ENCODE data around the gene APBA2. TPM values are rescaled to one million over a fixed set of nuclear protein-coding genes. Genes with fewer than 3 reads are reported as not detected.

APBA2 gene
- total and polyA plus RNA-seq, 7 donors = 0.46 to 10.7 (median 1.5) TPM

DNA sequence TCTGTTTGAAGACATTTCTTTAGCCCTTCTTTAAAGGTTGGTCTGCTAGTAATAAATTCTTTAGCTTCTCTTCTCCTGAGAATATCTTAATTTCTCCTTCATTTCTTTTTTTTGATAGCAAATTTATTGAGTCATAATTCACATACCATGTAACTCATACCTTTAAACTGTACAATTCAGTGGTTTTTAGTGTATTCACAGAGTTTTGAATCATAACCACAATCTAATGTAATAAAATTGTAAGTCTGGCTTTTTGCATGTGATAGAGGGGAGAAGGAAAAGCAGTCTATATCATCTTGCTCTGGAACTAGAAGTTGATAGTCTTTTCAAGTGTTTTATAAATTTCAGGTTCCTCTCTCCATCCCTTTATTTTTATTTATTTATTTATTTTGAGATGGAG lies 81.3 kb downstream of the APBA2 start:
- no peaks in the 10 kb centered on the region for H3K9me3 ChIP-seq
- DNase-seq = no peak
- H3K36me3 ChIP-seq = no peaks in the 10 kb centered on the region
- TF ChIP-seq, protein P1, sequence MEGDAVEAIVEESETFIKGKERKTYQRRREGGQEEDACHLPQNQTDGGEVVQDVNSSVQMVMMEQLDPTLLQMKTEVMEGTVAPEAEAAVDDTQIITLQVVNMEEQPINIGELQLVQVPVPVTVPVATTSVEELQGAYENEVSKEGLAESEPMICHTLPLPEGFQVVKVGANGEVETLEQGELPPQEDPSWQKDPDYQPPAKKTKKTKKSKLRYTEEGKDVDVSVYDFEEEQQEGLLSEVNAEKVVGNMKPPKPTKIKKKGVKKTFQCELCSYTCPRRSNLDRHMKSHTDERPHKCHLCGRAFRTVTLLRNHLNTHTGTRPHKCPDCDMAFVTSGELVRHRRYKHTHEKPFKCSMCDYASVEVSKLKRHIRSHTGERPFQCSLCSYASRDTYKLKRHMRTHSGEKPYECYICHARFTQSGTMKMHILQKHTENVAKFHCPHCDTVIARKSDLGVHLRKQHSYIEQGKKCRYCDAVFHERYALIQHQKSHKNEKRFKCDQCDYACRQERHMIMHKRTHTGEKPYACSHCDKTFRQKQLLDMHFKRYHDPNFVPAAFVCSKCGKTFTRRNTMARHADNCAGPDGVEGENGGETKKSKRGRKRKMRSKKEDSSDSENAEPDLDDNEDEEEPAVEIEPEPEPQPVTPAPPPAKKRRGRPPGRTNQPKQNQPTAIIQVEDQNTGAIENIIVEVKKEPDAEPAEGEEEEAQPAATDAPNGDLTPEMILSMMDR (IDR thresholded peaks at IDR 0.05) = no peak
- no peak for TF ChIP-seq POLR2A (IDR thresholded peaks at IDR 0.05)
- TF ChIP-seq EP300 (IDR thresholded peaks at IDR 0.05) = no peak
- TF ChIP-seq POLR2AphosphoS5 (IDR thresholded peaks at IDR 0.05) = no peak
- H3K4me3 ChIP-seq = no peak overlapping the region
- H3K4me1 ChIP-seq = no peaks in the 10 kb centered on the region
- peaks cover 0 to 11% (median 0%) of the 10 kb centered on the region in 3 donors for H3K27me3 ChIP-seq
- no peak overlapping the region for H3K27ac ChIP-seq
- intact Hi-C loops (cut with DNase I) = no loop called here

DNA sequence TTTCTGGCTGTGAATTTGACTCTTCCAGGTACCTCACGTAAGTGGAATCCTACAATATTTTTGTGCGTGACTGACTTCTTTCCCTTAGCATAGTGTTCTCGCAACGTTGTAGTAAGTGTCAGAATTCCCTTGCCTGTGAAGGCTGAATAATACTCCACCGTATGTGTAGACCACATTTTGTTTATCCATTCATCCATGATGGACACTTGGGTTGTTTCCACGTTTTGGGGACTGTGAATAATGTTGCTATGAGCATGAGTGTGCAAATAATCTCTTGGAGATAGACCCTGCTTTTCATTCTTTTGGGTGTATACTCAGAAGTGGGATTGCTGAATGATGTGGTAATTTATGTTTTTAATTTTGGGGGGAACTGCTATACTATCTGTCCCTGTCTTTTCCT lies 82.2 kb downstream of the APBA2 start:
- Histone ChIP-seq H3K4me1 (no peaks in the 10 kb centered on the region), H3K4me3 (no peak overlapping the region), H3K27me3 (peaks cover 0 to 11% (median 0%) of the 10 kb centered on the region in 3 donors), H3K9me3 (no peaks in the 10 kb centered on the region), H3K27ac (no peak overlapping the region), H3K36me3 (no peaks in the 10 kb centered on the region)
- TF ChIP-seq POLR2A (IDR thresholded peaks at IDR 0.05) = no peak
- no peak for DNase-seq
- intact Hi-C loops (cut with DNase I) = no loop called here
- WGBS, 2 donors = 78 to 84% methylated on average over 6 of the region's 6 CpGs

DNA sequence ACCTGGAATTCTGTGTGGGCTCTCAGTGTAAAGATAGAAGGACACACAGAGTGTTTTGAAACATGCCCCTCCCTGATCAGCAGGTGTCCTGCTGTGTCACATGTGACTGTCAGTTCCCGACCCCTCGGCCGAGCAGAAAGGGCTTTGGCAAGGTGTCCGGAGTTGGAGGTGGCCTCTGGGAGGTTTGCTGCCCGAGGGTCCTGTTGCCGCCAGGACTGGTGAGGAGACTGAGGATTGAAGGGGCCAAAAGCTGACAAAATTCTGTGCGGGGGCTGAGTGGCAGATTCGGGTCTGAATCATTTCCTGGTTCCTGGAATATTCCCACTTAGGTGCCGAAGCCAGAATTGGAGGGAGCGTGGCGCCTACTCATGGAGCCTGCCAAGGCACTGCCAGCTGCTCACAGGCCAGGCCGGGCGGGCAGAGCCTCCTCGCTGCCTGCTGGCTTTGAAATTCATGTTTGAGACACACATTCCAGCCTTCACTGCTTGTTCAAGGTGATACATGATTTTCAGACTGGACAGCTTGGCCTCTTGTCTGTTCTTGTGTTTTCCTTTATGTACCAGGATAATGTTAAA lies 83.8 kb downstream of the APBA2 start:
- no peak for DNase-seq
- Histone ChIP-seq H3K27me3 (peaks cover 0 to 11% (median 0%) of the 10 kb centered on the region in 3 donors), H3K9me3 (no peaks in the 10 kb centered on the region), H3K4me3 (no peak overlapping the region), H3K27ac (no peak overlapping the region), H3K4me1 (no peaks in the 10 kb centered on the region), H3K36me3 (no peaks in the 10 kb centered on the region)
- 83 to 91% methylated on average over 14 of the region's 14 CpGs for WGBS, 2 donors
- TF ChIP-seq POLR2AphosphoS5 (IDR thresholded peaks at IDR 0.05) (no peak), EP300 (IDR thresholded peaks at IDR 0.05) (no peak), POLR2A (IDR thresholded peaks at IDR 0.05) (no peak)
- TF ChIP-seq, protein P1 (IDR thresholded peaks at IDR 0.05) = no peak
- intact Hi-C loops (cut with DNase I) = loop anchor here (5.0 kb wide), 1 partner anchor 52 kb away; no protein-coding TSS in a partner anchor

DNA sequence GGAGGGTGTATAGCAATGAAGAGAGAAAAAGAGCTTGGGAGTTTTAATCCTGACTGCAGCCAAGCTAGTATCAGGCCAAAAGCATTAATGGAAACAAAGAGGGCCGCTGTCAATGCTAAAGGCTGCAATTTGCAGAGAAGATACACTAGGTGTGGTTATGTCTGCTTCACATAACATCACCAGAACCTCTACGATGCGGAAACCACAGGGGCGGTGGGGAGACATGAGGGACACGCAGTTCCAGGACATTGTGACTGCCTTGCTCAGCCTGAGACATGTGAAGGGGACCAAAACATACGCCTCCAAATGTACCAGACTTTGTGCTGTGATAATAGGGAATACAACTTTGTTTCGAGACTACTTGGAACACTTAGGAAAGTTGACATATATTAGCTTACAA lies 88.4 kb downstream of the APBA2 start:
- Histone ChIP-seq H3K27me3 (peaks cover 0 to 10% (median 0%) of the 10 kb centered on the region in 3 donors), H3K36me3 (no peaks in the 10 kb centered on the region), H3K9me3 (no peaks in the 10 kb centered on the region), H3K4me1 (peaks cover 0 to 6% (median 0%) of the 10 kb centered on the region in 4 donors), H3K27ac (no peak overlapping the region), H3K4me3 (no peak overlapping the region)
- no peak for DNase-seq
- TF ChIP-seq POLR2A (IDR thresholded peaks at IDR 0.05) (no peak), EP300 (IDR thresholded peaks at IDR 0.05) (no peak)
- intact Hi-C loops (cut with DNase I) = loop anchor here (5.0 kb wide), 1 partner anchor 57 kb away; no protein-coding TSS in a partner anchor
- WGBS, 2 donors = 81 to 86% methylated on average over 7 of the region's 7 CpGs

DNA sequence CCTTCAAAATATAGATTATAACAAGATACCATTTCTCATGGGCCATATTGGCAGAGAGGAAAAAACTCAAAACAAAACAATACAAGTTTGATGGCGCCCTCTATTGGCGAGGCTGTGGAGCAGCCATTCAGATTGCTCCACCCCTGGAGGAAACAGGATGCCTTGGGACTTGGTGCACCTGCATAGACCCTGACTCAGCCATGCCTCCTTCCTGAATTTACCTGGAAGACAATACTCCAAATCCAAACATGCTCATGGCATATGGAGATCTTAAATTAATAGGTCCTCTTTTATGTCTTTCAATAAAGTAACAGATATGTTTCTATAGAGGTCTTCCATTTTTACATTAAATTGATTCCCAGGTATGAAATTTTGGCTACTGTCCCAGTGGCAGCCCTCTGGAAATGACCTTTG lies 90.0 kb downstream of the APBA2 start:
- Histone ChIP-seq H3K36me3 (no peaks in the 10 kb centered on the region), H3K9me3 (no peaks in the 10 kb centered on the region), H3K27me3 (peaks cover 0 to 6% (median 0%) of the 10 kb centered on the region in 3 donors), H3K4me1 (peaks cover 0 to 6% (median 0%) of the 10 kb centered on the region in 4 donors), H3K4me3 (no peak overlapping the region), H3K27ac (no peak overlapping the region)
- no peak for DNase-seq
- TF ChIP-seq, protein P1 (IDR thresholded peaks at IDR 0.05) = no peak
- TF ChIP-seq EP300 (IDR thresholded peaks at IDR 0.05) = no peak
- TF ChIP-seq POLR2A (IDR thresholded peaks at IDR 0.05) = no peak
- no peak for TF ChIP-seq POLR2AphosphoS5 (IDR thresholded peaks at IDR 0.05)
- intact Hi-C loops (cut with DNase I) = no loop called here
- 1 to 10% methylated on average over 2 of the region's 2 CpGs for WGBS, 2 donors

Measured in sigmoid colon (tissue), 7 donors.